K562 (cell line): Measurements from ENCODE around the gene MSANTD4. TPM values are rescaled to one million over a fixed set of nuclear protein-coding genes. Genes with fewer than 3 reads are reported as not detected.

ENCODE experiments used
- ATAC-seq: fragments of 200-7000 bp; cut with Tn5 transposase; 3 replicates; pipeline ENCODE4 v1.9.1; 2020; ENCODE audit warnings: moderate library complexity
- BruUV-seq: library from RNA; stranded (reverse); fragments of 400-500 nt; replicated peaks from 2 replicates; lab custom pipeline; 2021; lab: Mats Ljungman, UMichigan
- CTCF ChIA-PET: fragments of 300-600 bp; formaldehyde crosslinking; extraction: SDS; loops from one replicate; lab custom pipeline; 2021; ENCODE audit warnings: low intra/inter-chr PET ratio; lab: Yijun Ruan, JAX
- POLR2A ChIA-PET: fragments of 300-600, 350-650 bp; sonication (Branson Sonifier 250); formaldehyde crosslinking; extraction: SDS; loops from one replicate; lab custom pipeline; 2021; ENCODE audit warnings: antibody characterized with exemption, inconsistent platforms; lab: Yijun Ruan, JAX
- DNase-seq, 4 experiments: peaks; one replicate each; pipeline versions ENCODE4 v3.0.0 to v3.0.0-alpha.2; 2011 to 2018; ENCODE audit warnings: low spot score in 3 of 4, mixed read lengths in 3 of 4; ENCODE audit errors: extremely low read depth in 1 of 4
- FAIRE-seq: peaks from 2 replicates; lab custom pipeline; 2011; peaks lifted over from hg19 to GRCh38; lab: Jason Lieb, UNC
- H2AFZ ChIP-seq: 2 replicates; pipeline ENCODE4 v1.6.0; 2011; ENCODE audit warnings: low read depth, low read length, control low read depth, inconsistent platforms
- H3K27ac ChIP-seq: fragments of 200-600 bp; 3 replicates; pipeline ENCODE4 v1.8.0; 2011; ENCODE audit warnings: low read depth, mild to moderate bottlenecking, control low read depth, inconsistent platforms, low read length, moderate library complexity, mixed read lengths; ENCODE audit errors: extremely low read depth
- H3K27me3 ChIP-seq, 2 experiments: fragments of 300-600 bp in 1 of 2; 2 replicates in 1 of 2; 3 replicates in 1 of 2; pipeline versions ENCODE4 v1.6.0 to v1.8.0; 2011; ENCODE audit warnings: inconsistent platforms in 2 of 2, low read length in 2 of 2, mild to moderate bottlenecking in 1 of 2, mixed read lengths in 1 of 2, moderate library complexity in 1 of 2; ENCODE audit not compliant: control insufficient read depth in 2 of 2, insufficient read depth in 2 of 2
- H3K36me3 ChIP-seq: fragments of 300-600 bp; 3 replicates; pipeline ENCODE4 v1.8.0; 2011; ENCODE audit warnings: mild to moderate bottlenecking, low read length, inconsistent platforms; ENCODE audit not compliant: control insufficient read depth, insufficient read depth
- H3K4me1 ChIP-seq, 2 experiments: fragments of 200-600 bp in 1 of 2; replicated peaks in 1 of 2; 2 replicates in 1 of 2; 3 replicates in 1 of 2; pipeline versions ENCODE4 v1.5.1 to v1.8.0; 2011; ENCODE audit warnings: inconsistent platforms in 2 of 2, low read length in 2 of 2, mild to moderate bottlenecking in 1 of 2, mixed read lengths in 1 of 2, moderate library complexity in 1 of 2; ENCODE audit not compliant: control insufficient read depth in 2 of 2, insufficient read depth in 2 of 2
- H3K4me2 ChIP-seq: 2 replicates; pipeline ENCODE4 v1.6.1; 2011; ENCODE audit warnings: low read length, control low read depth, inconsistent platforms, mixed read lengths; ENCODE audit not compliant: insufficient read depth
- H3K4me3 ChIP-seq: fragments of 200-600 bp; sonication (generic), shearing (Covaris generic); 2 replicates; pipeline ENCODE4 v1.5.1; 2016; ENCODE audit warnings: control low read depth, inconsistent platforms
- H3K79me2 ChIP-seq: fragments of 200-600 bp; 3 replicates; pipeline ENCODE4 v1.8.0; 2011; ENCODE audit warnings: low read length, inconsistent platforms; ENCODE audit not compliant: control insufficient read depth, insufficient read depth
- H3K9ac ChIP-seq, 2 experiments: 2 replicates each; pipeline versions ENCODE4 v1.6.0 to v1.6.1; 2011; ENCODE audit warnings: low read depth in 2 of 2, low read length in 2 of 2, control low read depth in 1 of 2, inconsistent platforms in 1 of 2, mild to moderate bottlenecking in 1 of 2, mixed read lengths in 1 of 2; ENCODE audit not compliant: insufficient read depth in 1 of 2
- H3K9me1 ChIP-seq: one replicate; pipeline ENCODE4 v1.6.0; 2011; ENCODE audit warnings: inconsistent platforms, mild to moderate bottlenecking, low read length, moderate library complexity; ENCODE audit not compliant: control insufficient read depth, insufficient read depth
- H3K9me3 ChIP-seq: replicated peaks from 2 replicates; pipeline ENCODE4 v1.5.1; 2011; ENCODE audit warnings: low read depth, low read length, inconsistent platforms; ENCODE audit not compliant: control insufficient read depth, insufficient read depth
- H4K20me1 ChIP-seq: replicated peaks from 2 replicates; pipeline ENCODE4 v1.6.1; 2011; ENCODE audit warnings: low read length, inconsistent platforms, mixed read lengths; ENCODE audit not compliant: control insufficient read depth, insufficient read depth
- ATF1 ChIP-seq, 2 experiments: fragments of 450-650 bp in 1 of 2; IDR thresholded peaks; 2 replicates each; pipeline ENCODE4 v1.6.1; 2016; ENCODE audit warnings: missing compliant biosample characterization in 1 of 2, missing genetic modification characterization in 1 of 2
- CSDE1 ChIP-seq, 2 experiments: fragments of 450-650 bp; IDR thresholded peaks; 2 replicates each; pipeline ENCODE4 v1.6.1; 2016; ENCODE audit warnings: mild to moderate bottlenecking in 1 of 2
- HCFC1 ChIP-seq: IDR thresholded peaks from 2 replicates; pipeline ENCODE4 v1.6.1; 2012; ENCODE audit warnings: low read depth, low read length, improper control_type of control experiment
- KAT2B ChIP-seq: IDR thresholded peaks from one replicate; pipeline ENCODE4 v1.6.1; 2012; ENCODE audit warnings: low read depth, mild to moderate bottlenecking, control low read depth, inconsistent platforms, low read length, moderate library complexity
- MAFK ChIP-seq: IDR thresholded peaks from 2 replicates; pipeline ENCODE4 v1.6.1; 2011; ENCODE audit warnings: low read length, improper control_type of control experiment
- MTF1 ChIP-seq: fragments of 250-450 bp; sonication (Bioruptor Pico); IDR thresholded peaks from 2 replicates; pipeline ENCODE4 v1.9.0; 2021; ENCODE audit warnings: moderate library complexity, mild to moderate bottlenecking, inconsistent platforms, borderline replicate concordance
- POLR2B ChIP-seq: fragments of 450-650 bp; IDR thresholded peaks from 2 replicates; pipeline ENCODE4 v1.6.1; 2018; ENCODE audit warnings: low read depth; ENCODE audit not compliant: partially characterized antibody
- SIRT6 ChIP-seq: IDR thresholded peaks from one replicate; pipeline ENCODE4 v1.6.1; 2012; ENCODE audit warnings: low read depth, mild to moderate bottlenecking, control low read depth, inconsistent platforms, low read length, moderate library complexity
- SNAPC5 ChIP-seq: fragments of 250-450 bp; sonication (Bioruptor Pico); IDR thresholded peaks from 2 replicates; pipeline ENCODE4 v1.8.0; 2021; ENCODE audit warnings: moderate library complexity, mild to moderate bottlenecking, inconsistent platforms
- TBP ChIP-seq: optimal IDR thresholded peaks from 2 replicates; pipeline ENCODE3; 2011; ENCODE audit warnings: low read depth, low read length, improper control_type of control experiment
- ZBTB1 ChIP-seq: sonication (generic); formaldehyde crosslinking; IDR thresholded peaks from 2 replicates; pipeline ENCODE4 v1.8.1; 2023; ENCODE audit warnings: missing genetic modification reagents, low read depth, mild to moderate bottlenecking, borderline replicate concordance
- ZBTB49 ChIP-seq: sonication (generic); formaldehyde crosslinking; IDR thresholded peaks from 2 replicates; pipeline ENCODE4 v1.8.0; 2022; ENCODE audit warnings: missing genetic modification reagents, mild to moderate bottlenecking, borderline replicate concordance
- ZBTB8A ChIP-seq: fragments of 450-650 bp; IDR thresholded peaks from 2 replicates; pipeline ENCODE4 v1.6.1; 2018; ENCODE audit warnings: mild to moderate bottlenecking, moderate library complexity; ENCODE audit not compliant: partially characterized antibody
- ZNF511 ChIP-seq: sonication (generic); formaldehyde crosslinking; IDR thresholded peaks from 2 replicates; pipeline ENCODE4 v1.8.0; 2022; ENCODE audit warnings: mild to moderate bottlenecking, missing genetic modification reagents
- ZNF717 ChIP-seq: fragments of 250-450 bp; sonication (Bioruptor Pico); IDR thresholded peaks from 2 replicates; pipeline ENCODE4 v1.5.0; 2021
- WGBS: fragments of 100-300 bp; shearing (Covaris generic); methylation state at CpG from one replicate; pipeline ENCODE4 v1.1.6; 2016; ENCODE audit warnings: low coverage, mixed read lengths; ENCODE audit not compliant: insufficient coverage; ENCODE audit errors: missing lambda C conversion rate; 5-methylcytosine and 5-hydroxymethylcytosine counted together
- in situ Hi-C: fragments of 300-500 bp; cut with MboI; formaldehyde crosslinking; loops from 4 replicates; pipeline ENCODE4 v1.15.0; 2018; ENCODE audit warnings: inconsistent platforms, mixed read lengths
- intact Hi-C: fragments of 100-400 bp; cut with micrococcal nuclease; formaldehyde crosslinking; loops from 2 replicates; pipeline ENCODE4 v1.14.2; 2022
- polyA plus RNA-seq, 8 experiments: library from polyadenylated mRNA; depleted of rRNA in 4 of 8; stranded (reverse) in 5 of 8; unstranded in 3 of 8; fragments of >200 nt; fragmentation: Nextera tagmentation in 2 of 8; fragmentation: Illumina TruSeq in 1 of 8; extraction: Ambion mirVana in 2 of 8; extraction: Trizol in 1 of 8; gene quantifications; 2 replicates each; pipeline versions ENCODE4 v1.2.1 to v1.2.3, GENCODE V29; 2011 to 2014; ENCODE audit warnings: inconsistent platforms in 1 of 8, missing spikeins in 1 of 8
- total RNA-seq, 7 experiments: library from RNA; depleted of rRNA in 6 of 7; stranded (reverse); fragments of >200 nt in 6 of 7; fragmentation: Illumina TruSeq in 2 of 7; extraction: Trizol in 2 of 7; gene quantifications; 2 replicates each; pipeline versions ENCODE4 v1.2.1 to v1.2.3, GENCODE V29; 2011 to 2021; ENCODE audit warnings: low replicate concordance in 1 of 7

Gene MSANTD4
- total and polyA plus RNA-seq, 9 of the 15 experiments (the other 6 are each of a cell fraction or from before 2014, with no cell fraction given) = 5.0 to 16.4 (median 10.2) TPM

GRCh38 chr11:106014620-106015019 lies 7.4 kb downstream of the MSANTD4 start:
- no peak overlapping the region for H3K27ac ChIP-seq
- WGBS = 60% methylated on average over 1 of the region's 2 CpGs
- no peak for DNase-seq
- no peak for FAIRE-seq
- no peaks in the 10 kb centered on the region for H3K27me3 ChIP-seq
- no peaks in the 10 kb centered on the region; a peak in 2 of 5 replicates for H3K4me1 ChIP-seq
- H3K4me3 ChIP-seq = no peak overlapping the region
- in situ Hi-C loops (no loop called here), intact Hi-C loops (no loop called here)
- POLR2A ChIA-PET = no interaction called here
- H3K4me2 ChIP-seq = no peak overlapping the region
- no peak overlapping the region for H2AFZ ChIP-seq
- no peaks in the 10 kb centered on the region for H3K9me3 ChIP-seq
- H3K36me3 ChIP-seq = peaks cover 27% of the 10 kb centered on the region
- BruUV-seq = no TSS peak
- no peak for ATAC-seq
- H3K9ac ChIP-seq = no peak overlapping the region
- H4K20me1 ChIP-seq = no peaks in the 10 kb centered on the region
- TF ChIP-seq TBP = no peak
- no peak for TF ChIP-seq ZBTB1
- no peak for TF ChIP-seq ZNF717 (CRISPR knock-in tag)
- no peak for TF ChIP-seq MAFK
- no peak for TF ChIP-seq ATF1 (CRISPR knock-in tag; IDR thresholded peaks at IDR 0.05)
- no peak for TF ChIP-seq ATF1 (tag; IDR thresholded peaks at IDR 0.05)
- no peak for TF ChIP-seq KAT2B
- TF ChIP-seq CSDE1 (IDR thresholded peaks at IDR 0.05) = no peak
- TF ChIP-seq MTF1 (CRISPR knock-in tag) = no peak
- peaks cover 53% of the 10 kb centered on the region for H3K79me2 ChIP-seq
- CTCF ChIA-PET = no interaction called here
- H3K9me1 ChIP-seq = no peaks in the 10 kb centered on the region

GRCh38 chr11:106014035-106014434 lies 8.0 kb downstream of the MSANTD4 start:
- intact Hi-C loops (no loop called here), in situ Hi-C loops (no loop called here)
- Histone ChIP-seq H3K9ac (no peak overlapping the region), H3K4me3 (no peak overlapping the region), H3K27ac (no peak overlapping the region), H3K79me2 (peaks cover 50% of the 10 kb centered on the region), H3K27me3 (no peaks in the 10 kb centered on the region), H3K9me1 (no peaks in the 10 kb centered on the region), H3K36me3 (peaks cover 31% of the 10 kb centered on the region), H3K4me1 (no peaks in the 10 kb centered on the region; a peak in 2 of 5 replicates), H4K20me1 (no peaks in the 10 kb centered on the region), H3K9me3 (no peaks in the 10 kb centered on the region), H2AFZ (no peak overlapping the region), H3K4me2 (no peak overlapping the region)
- DNase-seq = no peak
- CTCF ChIA-PET = no interaction called here
- ATAC-seq = no peak
- FAIRE-seq = no peak
- 59% methylated on average over 2 of the region's 2 CpGs for WGBS
- POLR2A ChIA-PET = no interaction called here
- BruUV-seq = no TSS peak
- TF ChIP-seq SIRT6 (no peak), ZBTB8A (no peak), SNAPC5 (CRISPR knock-in tag) (no peak), ZBTB49 (CRISPR knock-in tag) (no peak), ZNF511 (CRISPR knock-in tag) (no peak), HCFC1 (no peak), POLR2B (no peak)
